NCI-H1092 treated with DMSO at 0.1 percent for 48 hours (cell line): ENCODE measurements around the gene UBXN1.

Experiments used
- DNase-seq: peaks from one replicate; lab custom pipeline; 2025; lab: John Stamatoyannopoulos, UW

UBXN1 gene

DNA sequence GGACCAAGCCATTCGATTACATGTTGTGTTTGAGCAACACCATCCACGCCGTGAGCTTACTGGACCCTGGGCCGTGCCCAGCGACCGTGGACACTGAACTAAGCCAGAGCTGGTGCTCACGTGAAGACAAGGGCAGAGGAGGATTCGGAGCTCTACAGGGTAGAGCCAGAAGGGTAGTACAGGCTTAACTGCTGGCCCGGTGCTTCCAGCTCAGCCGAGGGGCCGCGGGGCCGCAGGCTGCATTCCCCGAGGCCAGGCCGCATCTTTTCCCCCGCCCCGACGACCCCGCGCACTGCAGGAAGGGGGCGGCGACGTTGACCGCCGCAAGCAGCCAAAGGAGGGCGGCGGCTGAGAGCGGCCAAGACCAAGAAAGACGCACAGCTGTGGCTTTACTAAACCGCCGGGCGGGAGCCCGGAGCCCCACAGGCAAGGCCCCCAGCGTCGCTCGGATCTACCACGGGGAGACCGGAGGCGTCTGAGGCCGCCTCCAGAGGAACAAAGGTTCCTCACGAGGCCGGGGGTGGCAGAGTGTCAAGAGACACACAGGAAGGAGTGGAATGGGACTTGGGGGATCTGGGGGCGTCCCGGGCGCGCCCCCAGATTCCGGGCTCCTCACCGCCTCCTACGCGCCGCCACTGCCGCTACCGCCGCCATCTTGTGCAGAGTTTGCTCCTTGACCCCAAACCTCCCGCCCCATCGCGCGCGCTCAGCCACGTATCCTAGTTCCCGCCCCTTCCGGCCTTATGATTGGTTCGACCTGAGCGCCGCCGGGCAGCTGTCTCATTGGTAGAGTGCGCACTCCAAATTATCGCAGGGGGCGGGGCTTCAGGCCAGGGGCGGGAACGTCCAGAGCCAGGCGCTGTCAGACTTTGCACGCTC lies 32.7 kb downstream of the UBXN1 start, which contains the start of gene GANAB:
Gene GANAB (minus strand): TSS at position 668 of the 879 bp plus-strand sequence. CDS start 14 bp downstream, at position 654.
- peak; percentile 99 for DNase-seq

DNA sequence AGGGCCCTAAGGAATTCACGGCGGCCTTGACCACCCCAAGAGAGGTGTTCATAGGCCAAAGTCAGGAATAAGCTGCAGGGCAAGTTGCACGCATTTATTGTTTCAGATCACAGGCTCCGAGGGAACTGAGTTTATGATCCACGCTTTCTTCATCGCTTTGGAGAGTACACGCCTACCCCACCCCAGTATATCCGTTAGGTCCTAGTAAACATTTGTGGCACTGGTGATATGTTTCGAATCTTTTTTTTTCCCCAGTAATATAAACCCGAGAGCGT lies 33.3 kb downstream of the UBXN1 start:
- DNase-seq, result no peak

DNA sequence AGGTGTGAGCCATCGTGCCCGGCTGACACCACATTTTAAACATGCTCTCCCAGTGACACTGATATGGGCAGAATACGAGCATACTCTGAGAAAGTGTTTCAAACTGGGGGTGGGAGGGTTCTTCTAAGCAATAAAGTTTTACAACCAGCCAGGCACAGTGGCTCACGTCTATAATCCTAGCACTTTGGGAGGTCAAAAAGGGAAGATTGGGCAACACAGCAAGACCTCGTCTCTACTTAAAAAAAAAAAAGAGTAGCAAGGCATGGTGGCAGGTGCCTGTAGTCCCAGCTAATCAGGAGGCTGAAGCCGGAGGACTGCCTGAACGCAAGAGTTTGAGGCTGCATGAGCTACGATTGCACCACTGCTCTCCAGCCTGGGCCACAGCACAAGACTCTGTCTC lies 34.7 kb downstream of the UBXN1 start:
- DNase-seq, result no peak

DNA sequence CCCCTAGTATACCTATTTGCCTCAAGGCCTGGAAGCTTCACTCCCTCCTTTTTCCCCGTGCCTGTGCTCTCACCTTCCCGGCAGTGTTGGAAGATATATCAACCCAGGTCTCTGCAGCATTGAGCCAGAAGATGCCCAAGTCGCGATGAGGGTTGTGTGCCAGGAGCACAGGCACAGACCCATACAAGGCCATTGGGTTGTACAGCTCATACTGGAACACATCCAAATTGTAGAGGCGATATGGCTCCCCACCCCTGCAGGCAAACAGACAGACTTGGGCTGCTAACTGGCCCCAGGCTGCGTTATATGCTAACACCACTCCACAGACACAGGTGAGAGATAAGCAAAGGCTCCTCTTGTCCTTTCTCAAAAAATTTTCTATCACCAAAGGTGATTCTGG lies 46.4 kb downstream of the UBXN1 start:
- DNase-seq, result no peak

DNA sequence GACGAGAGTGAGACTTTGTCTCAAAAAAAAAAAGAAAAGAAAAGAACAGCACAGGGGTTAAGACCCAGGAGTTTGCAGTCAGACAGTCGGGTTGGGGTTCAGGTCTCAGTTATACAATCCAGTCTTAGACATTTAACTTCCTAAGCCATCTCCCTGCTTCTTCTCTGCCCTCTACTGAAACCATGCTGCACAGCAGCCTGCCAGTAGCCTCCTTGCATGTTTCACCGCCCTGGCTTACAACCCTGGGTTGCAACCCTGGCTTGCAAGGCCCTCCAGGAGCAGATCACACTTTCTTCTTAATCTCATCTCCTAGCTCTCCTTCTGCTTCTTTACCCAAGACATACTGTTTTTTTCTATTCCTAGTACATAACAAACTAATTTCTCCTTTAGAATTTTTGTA lies 51.2 kb downstream of the UBXN1 start:
- no peak for DNase-seq
